Lower leg skin (tissue), 4 donors: ENCODE measurements around the gene CD46. TPM values are rescaled to one million over a fixed set of nuclear protein-coding genes. Genes with fewer than 3 reads are reported as not detected.
"Not testable (repeated sequence)": the region's sequence is repeated elsewhere in the genome, so short reads cannot be mapped to it uniquely, and the experiment has no call there.

ENCODE experiments used
- DNase-seq, 2 donors: peaks; one replicate each; pipeline ENCODE4 v3.0.0-alpha.2; 2019; ENCODE audit warnings: low spot score in 2 of 2
- H3K4me3 ChIP-seq: fragments of 200-600 bp; sonication (generic); 2 replicates; pipeline ENCODE4 v1.5.1; 2017; ENCODE audit warnings: mild to moderate bottlenecking, low read depth; ENCODE audit not compliant: poor library complexity, severe bottlenecking
- POLR2A ChIP-seq, 2 donors: fragments of 450-650 bp; IDR thresholded peaks; one replicate each; pipeline ENCODE4 v1.6.1; 2016 to 2017; ENCODE audit warnings: antibody characterized with exemption in 2 of 2, mild to moderate bottlenecking in 1 of 2, moderate library complexity in 1 of 2
- WGBS, 2 donors: methylation state at CpG; one replicate each; pipeline ENCODE4 v1.1.5; 2018; 5-methylcytosine and 5-hydroxymethylcytosine counted together
- intact Hi-C: fragments of 100-400 bp; cut with DNase I; formaldehyde crosslinking; loops from one replicate; pipeline ENCODE4 v1.15.0; 2023; ENCODE audit warnings: low total_unique reads
- total RNA-seq, 4 donors: library from RNA; depleted of rRNA; stranded (reverse); fragments of >200 nt; gene quantifications; one replicate each; pipeline ENCODE4 v1.1.0, GENCODE V29; 2016
- TF ChIP-seq, protein P1 (sequence below), 3 donors: fragments of 450-650 bp; IDR thresholded peaks; one replicate each; pipeline ENCODE4 v1.5.1; 2016; ENCODE audit warnings: antibody characterized with exemption in 3 of 3, mild to moderate bottlenecking in 3 of 3, moderate library complexity in 2 of 3

CD46 gene
- total RNA-seq, 4 donors from 2014 or later: 63.3 to 89.4 (median 76.2) TPM

DNA sequence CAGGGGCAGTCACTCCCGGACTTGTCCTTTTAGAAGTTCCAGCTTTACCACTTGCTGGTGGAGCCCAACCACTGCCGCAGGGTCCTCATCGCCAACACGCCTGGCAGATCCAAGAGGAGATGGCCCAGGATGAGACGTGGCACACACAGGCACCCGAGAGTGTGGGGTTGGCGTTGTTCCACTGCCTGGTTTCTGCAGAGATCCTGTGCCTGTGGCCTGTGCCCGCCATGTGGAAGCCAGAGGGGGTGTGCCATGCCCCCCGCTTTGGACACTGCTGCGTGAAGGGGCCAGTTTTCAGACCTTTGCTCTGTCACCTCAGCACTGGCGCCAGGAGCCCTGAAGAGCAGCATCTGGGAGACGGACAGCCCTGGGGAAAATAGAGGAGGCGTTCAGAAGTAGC, 10.8 kb downstream of the CD46 start:
- intact Hi-C loops: no loop called here
- no peak for DNase-seq
- no peak overlapping the region for H3K4me3 ChIP-seq
- 93% methylated on average over 13 of the region's 13 CpGs for WGBS, 2 donors
- TF ChIP-seq, protein P1, sequence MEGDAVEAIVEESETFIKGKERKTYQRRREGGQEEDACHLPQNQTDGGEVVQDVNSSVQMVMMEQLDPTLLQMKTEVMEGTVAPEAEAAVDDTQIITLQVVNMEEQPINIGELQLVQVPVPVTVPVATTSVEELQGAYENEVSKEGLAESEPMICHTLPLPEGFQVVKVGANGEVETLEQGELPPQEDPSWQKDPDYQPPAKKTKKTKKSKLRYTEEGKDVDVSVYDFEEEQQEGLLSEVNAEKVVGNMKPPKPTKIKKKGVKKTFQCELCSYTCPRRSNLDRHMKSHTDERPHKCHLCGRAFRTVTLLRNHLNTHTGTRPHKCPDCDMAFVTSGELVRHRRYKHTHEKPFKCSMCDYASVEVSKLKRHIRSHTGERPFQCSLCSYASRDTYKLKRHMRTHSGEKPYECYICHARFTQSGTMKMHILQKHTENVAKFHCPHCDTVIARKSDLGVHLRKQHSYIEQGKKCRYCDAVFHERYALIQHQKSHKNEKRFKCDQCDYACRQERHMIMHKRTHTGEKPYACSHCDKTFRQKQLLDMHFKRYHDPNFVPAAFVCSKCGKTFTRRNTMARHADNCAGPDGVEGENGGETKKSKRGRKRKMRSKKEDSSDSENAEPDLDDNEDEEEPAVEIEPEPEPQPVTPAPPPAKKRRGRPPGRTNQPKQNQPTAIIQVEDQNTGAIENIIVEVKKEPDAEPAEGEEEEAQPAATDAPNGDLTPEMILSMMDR (IDR thresholded peaks at IDR 0.05): no peak
- no peak for TF ChIP-seq POLR2A (IDR thresholded peaks at IDR 0.05)

DNA sequence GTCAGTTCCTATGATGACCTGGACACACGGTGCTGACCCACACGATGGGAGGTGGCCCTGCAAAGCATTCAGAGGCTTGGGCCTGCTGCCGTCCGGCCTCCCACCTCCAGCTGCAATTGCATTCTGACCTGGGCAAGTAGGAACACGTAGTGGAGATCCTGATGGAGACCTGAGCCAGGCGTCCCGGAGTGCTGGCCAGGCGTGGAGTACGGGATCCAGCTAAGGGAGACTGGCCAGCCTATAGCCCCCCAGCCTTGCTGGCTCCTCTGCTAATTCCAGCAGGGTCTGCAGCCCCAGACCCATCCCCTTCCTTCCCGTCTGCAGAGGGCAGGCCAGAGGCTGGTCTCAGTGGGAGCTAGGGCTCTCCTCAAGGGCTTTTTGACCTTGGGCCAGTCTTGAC, 11.2 kb downstream of the CD46 start:
- intact Hi-C loops: no loop called here
- TF ChIP-seq, protein P1 (IDR thresholded peaks at IDR 0.05): no peak
- no peak for TF ChIP-seq POLR2A (IDR thresholded peaks at IDR 0.05)
- no peak overlapping the region for H3K4me3 ChIP-seq
- 95 to 98% methylated on average over 10 of the region's 10 CpGs for WGBS, 2 donors
- DNase-seq: no peak

DNA sequence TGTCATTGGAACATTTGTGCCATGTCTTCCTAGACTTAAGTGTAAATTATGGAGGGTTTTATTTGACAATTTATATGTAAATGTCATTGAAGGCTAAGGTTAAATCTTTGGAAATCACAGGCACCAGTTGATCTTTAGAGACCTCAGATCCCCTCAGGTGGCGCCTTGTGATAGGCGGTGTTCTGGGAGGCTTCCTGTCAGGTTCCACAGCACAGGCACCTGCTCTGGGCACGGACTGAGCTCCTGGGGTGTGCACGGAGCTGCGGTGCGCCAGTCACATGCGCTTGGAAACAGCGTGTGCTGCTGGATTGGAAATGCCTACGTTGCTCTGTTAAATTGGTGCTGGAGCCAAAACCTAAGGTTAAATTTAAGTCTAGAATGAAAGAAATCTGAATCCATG, 12.1 kb downstream of the CD46 start:
- DNase-seq: no peak

DNA sequence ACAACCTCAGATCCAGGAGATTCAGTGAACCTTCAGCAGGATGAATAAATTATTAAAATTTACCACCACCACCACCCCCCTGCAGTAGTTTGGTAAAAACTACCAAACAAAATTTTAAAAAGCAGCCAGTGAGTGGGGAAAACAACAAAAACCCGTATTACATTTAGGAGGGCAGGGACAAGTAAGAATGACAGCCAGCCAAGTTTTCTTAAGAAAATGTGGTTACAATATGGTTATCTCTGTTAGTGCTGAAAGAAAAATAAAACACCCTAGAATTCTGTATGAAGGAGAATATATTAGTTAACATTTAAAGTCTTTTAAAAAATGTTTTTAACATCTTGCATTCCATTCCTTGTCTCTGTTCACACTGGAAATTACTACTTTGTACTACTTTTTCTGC, 14.7 kb downstream of the CD46 start:
- DNase-seq: no peak
- no peak overlapping the region for H3K4me3 ChIP-seq
- intact Hi-C loops: no loop called here
- WGBS, 2 donors: 44 to 52% methylated on average over 1 of the region's 1 CpG
- TF ChIP-seq, protein P1 (IDR thresholded peaks at IDR 0.05): no peak
- TF ChIP-seq POLR2A (IDR thresholded peaks at IDR 0.05): no peak

More for the DNA sequence above, 12.1 kb downstream of the CD46 start:
- intact Hi-C loops: no loop called here
- WGBS, 2 donors: 86 to 94% methylated on average over 9 of the region's 9 CpGs
- H3K4me3 ChIP-seq: no peak overlapping the region
- TF ChIP-seq, protein P1 (IDR thresholded peaks at IDR 0.05): no peak
- TF ChIP-seq POLR2A (IDR thresholded peaks at IDR 0.05): no peak

DNA sequence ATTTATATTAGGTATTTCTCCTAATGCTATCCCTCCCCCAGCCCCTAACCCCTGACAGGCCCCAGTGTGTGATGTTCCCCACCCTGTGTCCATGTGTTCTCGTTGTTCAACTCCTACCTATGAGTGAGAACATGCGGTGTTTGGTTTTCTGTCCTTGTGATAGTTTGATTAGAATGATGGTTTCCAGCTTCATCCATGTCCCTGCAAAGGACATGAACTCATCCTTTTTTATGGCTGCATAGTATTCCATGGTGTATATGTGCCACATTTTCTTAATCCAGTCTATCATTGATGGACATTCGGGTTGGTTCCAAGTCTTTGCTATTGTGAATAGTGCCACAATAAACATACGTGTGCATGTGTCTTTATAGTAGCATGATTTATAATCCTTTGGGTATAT, 18.7 kb downstream of the CD46 start:
- 99% methylated on average over 4 of the region's 4 CpGs for WGBS, 2 donors
- H3K4me3 ChIP-seq, intact Hi-C loops, DNase-seq: not testable (repeated sequence)

DNA sequence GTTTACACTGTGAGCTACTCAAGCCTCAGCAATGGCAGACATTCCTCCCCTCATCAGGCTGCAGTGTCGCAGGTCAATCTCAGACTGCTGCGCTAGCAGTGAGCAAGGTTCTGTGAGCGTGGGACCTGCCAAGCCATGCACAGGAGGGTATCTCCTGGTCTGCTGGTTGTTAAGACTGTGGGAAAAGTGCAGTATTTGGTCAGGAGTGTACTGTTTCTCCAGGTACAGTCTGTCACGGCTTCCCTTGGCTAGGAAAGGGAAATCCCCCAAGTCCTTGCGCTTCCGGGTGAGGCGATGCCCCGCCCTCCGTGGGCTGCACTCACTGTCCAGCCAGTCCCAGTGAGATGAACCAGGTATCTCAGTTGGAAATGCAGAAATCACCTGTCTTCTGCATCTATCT, 24.2 kb downstream of the CD46 start:
- H3K4me3 ChIP-seq, intact Hi-C loops, DNase-seq: not testable (repeated sequence)
- 76 to 87% methylated on average over 8 to 9 of the region's 9 CpGs for WGBS, 2 donors

DNA sequence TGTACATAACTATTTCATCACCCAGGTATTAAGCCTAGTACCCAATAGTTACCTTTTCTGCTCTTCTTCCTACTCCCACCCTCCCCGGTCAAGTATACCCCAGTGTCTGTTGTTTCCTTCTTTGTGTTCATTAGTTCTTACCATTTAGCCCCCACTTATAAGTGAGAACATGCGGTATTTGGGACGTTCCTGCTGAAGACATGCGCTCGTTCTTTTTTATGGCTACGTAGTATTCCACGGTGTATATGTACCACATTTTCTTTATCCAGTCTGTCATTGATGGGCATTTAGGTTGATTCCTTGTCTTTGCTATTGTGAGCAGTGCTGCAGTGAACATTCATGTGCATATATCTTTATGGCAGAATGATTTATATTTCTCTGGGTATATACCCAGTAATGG, 25.6 kb downstream of the CD46 start:
- 96 to 98% methylated on average over 7 of the region's 7 CpGs for WGBS, 2 donors
- DNase-seq, H3K4me3 ChIP-seq, intact Hi-C loops: not testable (repeated sequence)
